HepG2 (cell line): Measurements from ENCODE around the gene HACL1. TPM values are rescaled to one million over a fixed set of nuclear protein-coding genes. Genes with fewer than 3 reads are reported as not detected.
A peak's percentile ranks its signal among the peaks of the same experiment; 100 is the strongest.

Source experiments
- ATAC-seq: fragments of 200-7000 bp; cut with Tn5 transposase; 3 replicates; pipeline ENCODE4 v1.9.1; 2020; ENCODE audit warnings: mild to moderate bottlenecking, moderate library complexity
- BruUV-seq: library from RNA; stranded (reverse); fragments of 400-500 nt; replicated peaks from 2 replicates; lab custom pipeline; 2021; lab: Mats Ljungman, UMichigan
- CTCF ChIA-PET: fragments of 300-600 bp; formaldehyde crosslinking; extraction: SDS; loops from one replicate; lab custom pipeline; 2021; ENCODE audit warnings: low total read pairs, inconsistent platforms, low intra/inter-chr PET ratio; lab: Yijun Ruan, JAX
- POLR2A ChIA-PET: fragments of 350-600 bp; sonication (Branson Sonifier 250); formaldehyde crosslinking; loops from one replicate; lab custom pipeline; 2020; ENCODE audit warnings: antibody characterized with exemption, inconsistent platforms; lab: Yijun Ruan, JAX
- DNase-seq: peaks from one replicate; pipeline ENCODE4 v3.0.0-alpha.2; 2015; ENCODE audit warnings: low spot score
- FAIRE-seq: peaks from 3 replicates; lab custom pipeline; 2011; peaks lifted over from hg19 to GRCh38; lab: Jason Lieb, UNC
- H2AFZ ChIP-seq: one replicate; pipeline ENCODE4 v1.6.1; 2011; ENCODE audit warnings: low read length, inconsistent platforms
- H3K27ac ChIP-seq: fragments of 300-600 bp; 3 replicates; pipeline ENCODE4 v1.8.0; 2011; ENCODE audit warnings: mixed run types, mild to moderate bottlenecking, mixed read lengths, low read length, inconsistent platforms; ENCODE audit not compliant: insufficient read depth; ENCODE audit errors: extremely low read length
- H3K27me3 ChIP-seq, 2 experiments: fragments of 200-600 bp in 1 of 2; 2 replicates in 1 of 2; 3 replicates in 1 of 2; pipeline versions ENCODE4 v1.6.0 to v1.8.0; 2011; ENCODE audit warnings: low read length in 2 of 2, mild to moderate bottlenecking in 2 of 2, moderate library complexity in 2 of 2, inconsistent platforms in 1 of 2; ENCODE audit not compliant: insufficient read depth in 2 of 2, control insufficient read depth in 1 of 2
- H3K36me3 ChIP-seq, 2 experiments: fragments of 200-600 bp in 1 of 2; replicated peaks in 1 of 2; 2 replicates in 1 of 2; 3 replicates in 1 of 2; pipeline versions ENCODE4 v1.5.1 to v1.8.0; 2011; ENCODE audit warnings: low read length in 2 of 2, inconsistent platforms in 1 of 2; ENCODE audit not compliant: insufficient read depth in 2 of 2, control insufficient read depth in 1 of 2
- H3K4me1 ChIP-seq: 2 replicates; pipeline ENCODE4 v1.5.1; 2012; ENCODE audit warnings: low read length, inconsistent platforms; ENCODE audit not compliant: insufficient read depth
- H3K4me2 ChIP-seq: 2 replicates; pipeline ENCODE4 v1.6.0; 2011; ENCODE audit warnings: low read depth, low read length, inconsistent platforms
- H3K4me3 ChIP-seq, 3 experiments: fragments of 200-600 bp in 1 of 3; sonication (generic), shearing (Covaris generic) in 1 of 3; replicated peaks in 1 of 3; 2 replicates each; pipeline ENCODE4 v1.5.1; 2011 to 2016; ENCODE audit warnings: low read length in 3 of 3, inconsistent platforms in 2 of 3, low read depth in 2 of 3, mild to moderate bottlenecking in 2 of 3, control low read depth in 1 of 3, mixed read lengths in 1 of 3; ENCODE audit not compliant: insufficient read depth in 1 of 3
- H3K79me2 ChIP-seq: one replicate; pipeline ENCODE4 v1.6.1; 2011; ENCODE audit warnings: low read length, inconsistent platforms; ENCODE audit not compliant: insufficient read depth
- H3K9ac ChIP-seq: 2 replicates; pipeline ENCODE4 v1.6.0; 2011; ENCODE audit warnings: mild to moderate bottlenecking, low read depth, low read length, inconsistent platforms; ENCODE audit not compliant: insufficient read depth
- H3K9me3 ChIP-seq: 2 replicates; pipeline ENCODE4 v1.5.1; 2012; ENCODE audit warnings: mild to moderate bottlenecking, low read length
- H4K20me1 ChIP-seq: 2 replicates; pipeline ENCODE4 v1.6.0; 2011; ENCODE audit warnings: inconsistent platforms, mild to moderate bottlenecking, low read length, moderate library complexity; ENCODE audit not compliant: insufficient read depth
- BRCA1 ChIP-seq: sonication (generic); formaldehyde crosslinking; IDR thresholded peaks from 2 replicates; pipeline ENCODE4 v1.4.0; 2020; ENCODE audit warnings: missing genetic modification reagents
- CTCF ChIP-seq: sonication (generic); formaldehyde crosslinking; IDR thresholded peaks from 2 replicates; pipeline ENCODE4 v1.5.0; 2020; ENCODE audit warnings: mild to moderate bottlenecking, missing genetic modification reagents, moderate library complexity
- DMAP1 ChIP-seq: IDR thresholded peaks from 2 replicates; pipeline ENCODE4 v1.6.1; 2016
- NCOA2 ChIP-seq: sonication (generic); formaldehyde crosslinking; IDR thresholded peaks from 2 replicates; pipeline ENCODE4 v1.8.0; 2022; ENCODE audit warnings: inconsistent platforms
- SNAI1 ChIP-seq: sonication (generic); formaldehyde crosslinking; IDR thresholded peaks from 2 replicates; pipeline ENCODE4 v1.5.0; 2020; ENCODE audit warnings: mild to moderate bottlenecking, missing genetic modification reagents, borderline replicate concordance
- SP2 ChIP-seq: sonication (generic); formaldehyde crosslinking; IDR thresholded peaks from 2 replicates; pipeline ENCODE4 v1.5.1; 2020; ENCODE audit warnings: mild to moderate bottlenecking, missing genetic modification reagents
- TEAD2 ChIP-seq: sonication (generic); formaldehyde crosslinking; IDR thresholded peaks from 2 replicates; pipeline ENCODE4 v1.9.0; 2021; ENCODE audit warnings: missing genetic modification reagents
- TOE1 ChIP-seq: sonication (generic); formaldehyde crosslinking; IDR thresholded peaks from 2 replicates; pipeline ENCODE4 v1.4.0; 2020; ENCODE audit warnings: mild to moderate bottlenecking, missing genetic modification reagents
- ZFP82 ChIP-seq: sonication (generic); formaldehyde crosslinking; IDR thresholded peaks from 2 replicates; pipeline ENCODE4 v1.5.1; 2020; ENCODE audit warnings: mild to moderate bottlenecking, missing genetic modification reagents, borderline replicate concordance
- ZNF354B ChIP-seq: sonication (generic); formaldehyde crosslinking; IDR thresholded peaks from 2 replicates; pipeline ENCODE4 v1.8.0; 2022; ENCODE audit warnings: mild to moderate bottlenecking, missing genetic modification reagents
- ZNF513 ChIP-seq: sonication (generic); formaldehyde crosslinking; conservative IDR thresholded peaks from 2 replicates; pipeline ENCODE4 v1.5.0; 2020; ENCODE audit warnings: missing genetic modification reagents
- WGBS: methylation state at CpG from one replicate; pipeline ENCODE4 v1.1.6; 2017; ENCODE audit warnings: low lambda C conversion rate; 5-methylcytosine and 5-hydroxymethylcytosine counted together
- in situ Hi-C: cut with HindIII; loops from 2 replicates; pipeline ENCODE4 v1.10.0; 2017; ENCODE audit warnings: low pct_unique_long_range_greater_than_20kb; ENCODE audit not compliant: extremely low pct_ligation_motif_present
- intact Hi-C: fragments of 100-400 bp; cut with micrococcal nuclease; formaldehyde crosslinking; loops from one replicate; pipeline ENCODE4 v1.10.0; 2022; ENCODE audit not compliant: unreplicated experiment
- polyA plus RNA-seq, 8 experiments: library from polyadenylated mRNA; depleted of rRNA in 3 of 8; stranded (reverse) in 7 of 8; unstranded in 1 of 8; fragments of >200 nt; fragmentation: Illumina TruSeq in 4 of 8; extraction: Trizol in 4 of 8; gene quantifications; 2 replicates each; pipeline versions ENCODE4 v1.2.1 to v1.2.3, GENCODE V29; 2011 to 2016; ENCODE audit warnings: low read depth in 4 of 8, missing spikeins in 1 of 8, mixed read lengths in 1 of 8; ENCODE audit not compliant: insufficient read depth in 1 of 8
- total RNA-seq, 5 experiments: library from RNA; depleted of rRNA; stranded (reverse); fragments of >200 nt; fragmentation: Illumina TruSeq; extraction: Trizol; gene quantifications; 2 replicates each; pipeline ENCODE4 v1.2.3, GENCODE V29; 2016; ENCODE audit warnings: low read depth in 1 of 5

The HACL1 gene
- total and polyA plus RNA-seq, 2 of the 13 experiments (the other 11 are each of a cell fraction or from before 2014, with no cell fraction given): 22.1 to 25.7 TPM

- TF ChIP-seq SP2 (CRISPR knock-in tag): no peak
- TF ChIP-seq ZNF513 (CRISPR knock-in tag): no peak
- peak; percentile 67 for TF ChIP-seq CTCF (CRISPR knock-in tag)
Measured at GRCh38 chr3:15557511-15557946, 43.8 kb downstream of the HACL1 start (continued).

- no peak overlapping the region for H3K4me2 ChIP-seq
- H3K79me2 ChIP-seq: no peaks in the 10 kb centered on the region
- H3K27ac ChIP-seq: no peak overlapping the region
- 98% methylated on average over 2 of the region's 2 CpGs for WGBS
- intact Hi-C loops: loop anchor here (2.0 to 10.0 kb wide), 2 partner anchors 30 to 352 kb away; partner anchors contain the start of gene CAPN7
- no peak for FAIRE-seq
- TF ChIP-seq BRCA1 (CRISPR knock-in tag) (no peak), DMAP1 (no peak), TOE1 (no peak), NCOA2 (CRISPR knock-in tag) (no peak), ZNF354B (CRISPR knock-in tag) (no peak), TEAD2 (no peak), ZFP82 (no peak), SNAI1 (no peak)
- H3K36me3 ChIP-seq: peaks cover 0 to 7% of the 10 kb centered on the region in 2 experiments; a peak in 2 of 5 replicates
- no peak overlapping the region for H3K9ac ChIP-seq
- ChIA-PET CTCF (interaction anchor here (1.7 kb wide), 1 partner anchor 30 kb away, joined by 4 read pairs; no protein-coding TSS in a partner anchor), POLR2A (no interaction called here)
- no peak for ATAC-seq
- DNase-seq: no peak
- H3K4me1 ChIP-seq: peaks cover 36% of the 10 kb centered on the region
- in situ Hi-C loops: loop anchor here (5.0 kb wide), 1 partner anchor 129 kb away; the partner anchor contains the start of genes EAF1 and METTL6
- no peaks in the 10 kb centered on the region for H3K27me3 ChIP-seq
- no peak overlapping the region for H2AFZ ChIP-seq
- BruUV-seq: no TSS peak
- H4K20me1 ChIP-seq: no peaks in the 10 kb centered on the region
- H3K4me3 ChIP-seq: no peak overlapping the region
- H3K9me3 ChIP-seq: no peaks in the 10 kb centered on the region
Measured at GRCh38 chr3:15556512-15556911, 44.9 kb downstream of the HACL1 start.
